CD4-positive, CD25-positive, alpha-beta regulatory T cell (primary cell): ENCODE measurements around the gene NAV3. TPM values are rescaled to one million over a fixed set of nuclear protein-coding genes. Genes with fewer than 3 reads are reported as not detected.
"Not testable (repeated sequence)": the region's sequence is repeated elsewhere in the genome, so short reads cannot be mapped to it uniquely, and the experiment has no call there.

Experiments
- ATAC-seq, 2 donors: fragments of 150-1000 bp; cut with Tn5 transposase; one replicate each; pipeline ENCODE4 v1.10.0; 2021; ENCODE audit warnings: low read depth in 2 of 2, moderate number of reproducible peaks in 2 of 2, moderate library complexity in 1 of 2
- DNase-seq, 3 donors: peaks; one replicate each; pipeline versions ENCODE4 v3.0.0 to v3.0.0-alpha.2; 2012 to 2022; ENCODE audit warnings: mixed read lengths in 1 of 3
- H3K27ac ChIP-seq: one replicate; pipeline ENCODE4 v1.7.0; 2013; ENCODE audit warnings: mild to moderate bottlenecking, low read length; ENCODE audit not compliant: insufficient read depth, poor library complexity, severe bottlenecking
- H3K27me3 ChIP-seq: one replicate; pipeline ENCODE4 v1.7.0; 2013; ENCODE audit warnings: low read length; ENCODE audit not compliant: control insufficient read depth, insufficient read depth
- H3K36me3 ChIP-seq: one replicate; pipeline ENCODE4 v1.7.0; 2013; ENCODE audit warnings: mild to moderate bottlenecking, low read length, moderate library complexity; ENCODE audit not compliant: control insufficient read depth, insufficient read depth
- H3K4me1 ChIP-seq: 2 replicates; pipeline ENCODE4 v1.7.0; 2013; ENCODE audit warnings: mild to moderate bottlenecking, low read length; ENCODE audit not compliant: insufficient read depth, control insufficient read depth, poor library complexity, severe bottlenecking
- H3K4me3 ChIP-seq: one replicate; pipeline ENCODE4 v1.7.0; 2013; ENCODE audit warnings: low read depth, mild to moderate bottlenecking, low read length, moderate library complexity
- H3K9me3 ChIP-seq, 2 experiments: 1 replicate in 1 of 2; 2 replicates in 1 of 2; pipeline ENCODE4 v1.7.0; 2013; ENCODE audit warnings: low read length in 2 of 2, mild to moderate bottlenecking in 1 of 2, moderate library complexity in 1 of 2; ENCODE audit not compliant: control insufficient read depth in 2 of 2
- H3K27ac Mint-ChIP-seq, 3 donors: one replicate each; pipeline ENCODE4 v1.8.0; 2020 to 2022; ENCODE audit warnings: mild to moderate bottlenecking in 3 of 3, mixed read lengths in 3 of 3, moderate library complexity in 2 of 3
- H3K27me3 Mint-ChIP-seq: one replicate; pipeline ENCODE4 v1.8.0; 2022; ENCODE audit warnings: mild to moderate bottlenecking, mixed read lengths
- H3K36me3 Mint-ChIP-seq: one replicate; pipeline ENCODE4 v1.8.0; 2020; ENCODE audit warnings: mixed read lengths
- H3K4me1 Mint-ChIP-seq, 4 donors: one replicate each; pipeline ENCODE4 v1.8.0; 2020 to 2022; ENCODE audit warnings: mixed read lengths in 4 of 4, mild to moderate bottlenecking in 1 of 4
- H3K4me3 Mint-ChIP-seq, 4 donors: one replicate each; pipeline ENCODE4 v1.8.0; 2020 to 2022; ENCODE audit warnings: mild to moderate bottlenecking in 4 of 4, mixed read lengths in 4 of 4, moderate library complexity in 3 of 4
- H3K9me3 Mint-ChIP-seq, 7 donors: one replicate each; pipeline ENCODE4 v1.8.0; 2020 to 2022; ENCODE audit warnings: mixed read lengths in 7 of 7, mild to moderate bottlenecking in 3 of 7, moderate library complexity in 2 of 7
- polyA plus RNA-seq, 4 donors: library from polyadenylated mRNA; unstranded; fragments of 300-500 nt; fragmentation: Illumina TruSeq; gene quantifications; one replicate each; pipeline ENCODE4 v1.2.3, GENCODE V29; 2021
- total RNA-seq: library from RNA; stranded (reverse); gene quantifications from one replicate; pipeline ENCODE4 v1.2.3, GENCODE V29; 2022

Gene NAV3
- total and polyA plus RNA-seq, 5 donors from 2014 or later, result not detected

- not testable (repeated sequence) for H3K9me3 ChIP-seq, H3K4me3 ChIP-seq, H3K27ac Mint-ChIP-seq, H3K27me3 ChIP-seq, H3K36me3 Mint-ChIP-seq, H3K4me1 ChIP-seq, DNase-seq, H3K27ac ChIP-seq, H3K4me1 Mint-ChIP-seq, ATAC-seq, H3K36me3 ChIP-seq, H3K4me3 Mint-ChIP-seq, H3K27me3 Mint-ChIP-seq
- peaks cover 0 to 30% (median 6%) of the 10 kb centered on the region in 7 donors for H3K9me3 Mint-ChIP-seq
These were observed 272.1 kb downstream of the NAV3 start for GRCh38 chr12:78102801-78103200.

GRCh38 chr12:78115889-78116288, 285.2 kb downstream of the NAV3 start:
- ATAC-seq (no peak), DNase-seq (no peak)
- Histone ChIP-seq H3K9me3 (peaks cover 0 to 7% of the 10 kb centered on the region in 2 experiments), H3K36me3 (no peaks in the 10 kb centered on the region), H3K4me3 (no peak overlapping the region), H3K27ac (no peak overlapping the region), H3K27me3 (no peaks in the 10 kb centered on the region), H3K4me1 (no peaks in the 10 kb centered on the region)
- Mint-ChIP-seq H3K4me1 (no peaks in the 10 kb centered on the region), H3K27ac (no peak overlapping the region), H3K36me3 (no peaks in the 10 kb centered on the region), H3K27me3 (no peaks in the 10 kb centered on the region), H3K4me3 (no peak overlapping the region), H3K9me3 (peaks cover 0 to 24% (median 8%) of the 10 kb centered on the region in 7 donors)

GRCh38 chr12:78118036-78118435, 287.3 kb downstream of the NAV3 start:
- H3K9me3 Mint-ChIP-seq, result peaks cover 0 to 13% (median 2%) of the 10 kb centered on the region in 7 donors
- no peak overlapping the region for H3K4me3 ChIP-seq
- H3K27ac ChIP-seq, result no peak overlapping the region
- H3K4me3 Mint-ChIP-seq, result no peak overlapping the region
- no peaks in the 10 kb centered on the region for H3K27me3 ChIP-seq
- DNase-seq, result no peak
- no peaks in the 10 kb centered on the region for H3K36me3 ChIP-seq
- peaks cover 0 to 8% of the 10 kb centered on the region in 2 experiments for H3K9me3 ChIP-seq
- H3K27me3 Mint-ChIP-seq, result no peaks in the 10 kb centered on the region
- no peak for ATAC-seq
- no peaks in the 10 kb centered on the region for H3K4me1 ChIP-seq
- no peaks in the 10 kb centered on the region for H3K36me3 Mint-ChIP-seq
- H3K4me1 Mint-ChIP-seq, result no peaks in the 10 kb centered on the region
- H3K27ac Mint-ChIP-seq, result no peak overlapping the region

- H3K27me3 Mint-ChIP-seq, result no peaks in the 10 kb centered on the region
- H3K4me3 ChIP-seq, result no peak overlapping the region
- no peak overlapping the region for H3K4me3 Mint-ChIP-seq
- no peak for ATAC-seq
- DNase-seq, result no peak
- peaks cover 0 to 4% of the 10 kb centered on the region in 2 experiments for H3K9me3 ChIP-seq
- H3K4me1 Mint-ChIP-seq, result no peaks in the 10 kb centered on the region
- no peak overlapping the region for H3K27ac ChIP-seq
- H3K36me3 ChIP-seq, result no peaks in the 10 kb centered on the region
- no peaks in the 10 kb centered on the region for H3K36me3 Mint-ChIP-seq
- H3K27me3 ChIP-seq, result no peaks in the 10 kb centered on the region
- no peaks in the 10 kb centered on the region for H3K4me1 ChIP-seq
- no peak overlapping the region for H3K27ac Mint-ChIP-seq
- peaks cover 0 to 13% (median 2%) of the 10 kb centered on the region in 7 donors for H3K9me3 Mint-ChIP-seq
These were observed 287.8 kb downstream of the NAV3 start for GRCh38 chr12:78118486-78118885.

GRCh38 chr12:78119351-78119918, 288.7 kb downstream of the NAV3 start:
- Histone ChIP-seq H3K9me3 (peaks cover 0 to 4% of the 10 kb centered on the region in 2 experiments), H3K4me3 (no peak overlapping the region), H3K27me3 (no peaks in the 10 kb centered on the region), H3K36me3 (no peaks in the 10 kb centered on the region), H3K4me1 (no peaks in the 10 kb centered on the region), H3K27ac (no peak overlapping the region)
- H3K4me1 Mint-ChIP-seq, result no peaks in the 10 kb centered on the region
- no peak for DNase-seq
- H3K36me3 Mint-ChIP-seq, result no peaks in the 10 kb centered on the region
- no peak overlapping the region for H3K4me3 Mint-ChIP-seq
- peaks cover 0 to 9% (median 0%) of the 10 kb centered on the region in 7 donors for H3K9me3 Mint-ChIP-seq
- no peak overlapping the region for H3K27ac Mint-ChIP-seq
- H3K27me3 Mint-ChIP-seq, result no peaks in the 10 kb centered on the region
- no peak for ATAC-seq

GRCh38 chr12:78120306-78120705, 289.6 kb downstream of the NAV3 start:
- H3K27me3 ChIP-seq, result no peaks in the 10 kb centered on the region
- H3K36me3 Mint-ChIP-seq, result no peaks in the 10 kb centered on the region
- no peak overlapping the region for H3K27ac Mint-ChIP-seq
- no peaks in the 10 kb centered on the region for H3K36me3 ChIP-seq
- H3K9me3 ChIP-seq, result peaks cover 0 to 4% of the 10 kb centered on the region in 2 experiments
- ATAC-seq (no peak), DNase-seq (no peak)
- H3K4me1 ChIP-seq, result no peaks in the 10 kb centered on the region
- H3K27me3 Mint-ChIP-seq, result no peaks in the 10 kb centered on the region
- H3K27ac ChIP-seq, result no peak overlapping the region
- no peak overlapping the region for H3K4me3 Mint-ChIP-seq
- no peaks in the 10 kb centered on the region for H3K4me1 Mint-ChIP-seq
- H3K4me3 ChIP-seq, result no peak overlapping the region
- H3K9me3 Mint-ChIP-seq, result peaks cover 0 to 8% (median 0%) of the 10 kb centered on the region in 7 donors

GRCh38 chr12:78120866-78121560, 290.3 kb downstream of the NAV3 start:
- Histone ChIP-seq H3K36me3 (no peaks in the 10 kb centered on the region), H3K27ac (no peak overlapping the region), H3K4me3 (no peak overlapping the region), H3K27me3 (no peaks in the 10 kb centered on the region), H3K4me1 (no peaks in the 10 kb centered on the region), H3K9me3 (peaks cover 0 to 4% of the 10 kb centered on the region in 2 experiments)
- H3K27ac Mint-ChIP-seq, result no peak overlapping the region
- DNase-seq (no peak), ATAC-seq (no peak)
- H3K36me3 Mint-ChIP-seq, result no peaks in the 10 kb centered on the region
- H3K27me3 Mint-ChIP-seq, result no peaks in the 10 kb centered on the region
- peaks cover 0 to 4% (median 0%) of the 10 kb centered on the region in 7 donors for H3K9me3 Mint-ChIP-seq
- H3K4me3 Mint-ChIP-seq, result no peak overlapping the region
- H3K4me1 Mint-ChIP-seq, result no peaks in the 10 kb centered on the region
